Measurements from ENCODE around the gene ALG2. TPM values are rescaled to one million over a fixed set of nuclear protein-coding genes. Genes with fewer than 3 reads are reported as not detected.

ALG2 gene
- total and polyA plus RNA-seq, 4 donors, result 20.6 to 43.6 (median 30.3) TPM

DNA sequence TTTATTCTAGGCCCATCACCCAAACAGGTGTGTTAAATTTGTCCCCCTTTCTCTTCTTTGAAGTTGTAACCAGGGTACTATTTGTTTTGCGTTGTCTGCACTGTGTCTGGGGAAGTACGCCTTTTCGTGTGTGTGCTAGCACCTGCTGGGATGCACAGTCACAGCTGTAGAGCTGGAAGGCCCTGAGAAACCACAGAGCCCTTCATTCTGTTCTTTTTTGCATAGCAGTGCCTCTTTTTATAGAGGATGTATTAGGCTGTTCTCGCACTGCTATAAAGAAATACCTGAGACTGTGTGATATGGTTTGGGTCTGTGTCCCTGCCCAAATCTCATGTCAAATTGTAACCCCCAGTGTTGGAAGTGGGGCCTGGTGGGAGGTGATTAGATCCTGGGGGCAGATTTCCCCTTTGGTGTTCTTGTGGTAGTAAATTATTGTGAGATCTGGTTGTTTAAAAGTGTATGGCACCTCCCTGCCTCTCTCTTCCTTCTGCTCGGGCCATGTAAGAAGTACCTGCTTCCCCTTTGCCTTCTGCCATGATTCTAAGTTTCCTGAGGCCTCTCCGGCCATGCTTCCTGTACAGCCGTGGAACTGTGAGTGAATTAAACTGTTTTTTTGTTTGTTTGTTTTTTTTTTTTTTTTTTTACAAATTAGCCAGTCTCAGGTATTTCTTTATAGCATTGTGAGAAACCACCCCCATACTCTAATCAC, 14.3 kb upstream of the ALG2 start:
- H3K9ac ChIP-seq (ENCODE audit: low read depth in 1 of 2, low read length in 2 of 2), result no peak overlapping the region
- H3K4me3 ChIP-seq (ENCODE audit: low read depth in 1 of 3, low read length in 3 of 3), result no peak overlapping the region
- no peak for DNase-seq (ENCODE audit: low spot score)
- WGBS, result 82% methylated on average over 7 of the region's 7 CpGs
- H3K9me3 ChIP-seq (ENCODE audit: control insufficient read depth in 4 of 4, low read length in 3 of 4), result no peaks in the 10 kb centered on the region
- TF ChIP-seq ZBTB33 (IDR thresholded peaks at IDR 0.05) (no peak), RXRA (IDR thresholded peaks at IDR 0.05) (no peak), FOXA2 (IDR thresholded peaks at IDR 0.05) (no peak), GABPA (IDR thresholded peaks at IDR 0.05 in 1 of 2, conservative IDR thresholded peaks at IDR 0.05 in 1 of 2) (no peak), SP1 (IDR thresholded peaks at IDR 0.05) (no peak), HNF4G (IDR thresholded peaks at IDR 0.05) (no peak), FOXA1 (IDR thresholded peaks at IDR 0.05) (no peak), EGR1 (IDR thresholded peaks at IDR 0.05; ENCODE audit: low read depth in 2 of 2) (no peak), TAF1 (conservative IDR thresholded peaks at IDR 0.05) (no peak), JUND (IDR thresholded peaks at IDR 0.05) (no peak), REST (IDR thresholded peaks at IDR 0.05) (no peak), RAD21 (IDR thresholded peaks at IDR 0.05) (no peak), NR2F2 (IDR thresholded peaks at IDR 0.05) (no peak), HNF4A (conservative IDR thresholded peaks at IDR 0.05) (no peak), YY1 (IDR thresholded peaks at IDR 0.05) (no peak)
- TF ChIP-seq, protein P1, sequence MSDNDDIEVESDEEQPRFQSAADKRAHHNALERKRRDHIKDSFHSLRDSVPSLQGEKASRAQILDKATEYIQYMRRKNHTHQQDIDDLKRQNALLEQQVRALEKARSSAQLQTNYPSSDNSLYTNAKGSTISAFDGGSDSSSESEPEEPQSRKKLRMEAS (IDR thresholded peaks at IDR 0.05), result no peak
- TF ChIP-seq, protein P2, sequence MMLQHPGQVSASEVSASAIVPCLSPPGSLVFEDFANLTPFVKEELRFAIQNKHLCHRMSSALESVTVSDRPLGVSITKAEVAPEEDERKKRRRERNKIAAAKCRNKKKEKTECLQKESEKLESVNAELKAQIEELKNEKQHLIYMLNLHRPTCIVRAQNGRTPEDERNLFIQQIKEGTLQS (IDR thresholded peaks at IDR 0.05), result no peak
- TF ChIP-seq, protein P3, sequence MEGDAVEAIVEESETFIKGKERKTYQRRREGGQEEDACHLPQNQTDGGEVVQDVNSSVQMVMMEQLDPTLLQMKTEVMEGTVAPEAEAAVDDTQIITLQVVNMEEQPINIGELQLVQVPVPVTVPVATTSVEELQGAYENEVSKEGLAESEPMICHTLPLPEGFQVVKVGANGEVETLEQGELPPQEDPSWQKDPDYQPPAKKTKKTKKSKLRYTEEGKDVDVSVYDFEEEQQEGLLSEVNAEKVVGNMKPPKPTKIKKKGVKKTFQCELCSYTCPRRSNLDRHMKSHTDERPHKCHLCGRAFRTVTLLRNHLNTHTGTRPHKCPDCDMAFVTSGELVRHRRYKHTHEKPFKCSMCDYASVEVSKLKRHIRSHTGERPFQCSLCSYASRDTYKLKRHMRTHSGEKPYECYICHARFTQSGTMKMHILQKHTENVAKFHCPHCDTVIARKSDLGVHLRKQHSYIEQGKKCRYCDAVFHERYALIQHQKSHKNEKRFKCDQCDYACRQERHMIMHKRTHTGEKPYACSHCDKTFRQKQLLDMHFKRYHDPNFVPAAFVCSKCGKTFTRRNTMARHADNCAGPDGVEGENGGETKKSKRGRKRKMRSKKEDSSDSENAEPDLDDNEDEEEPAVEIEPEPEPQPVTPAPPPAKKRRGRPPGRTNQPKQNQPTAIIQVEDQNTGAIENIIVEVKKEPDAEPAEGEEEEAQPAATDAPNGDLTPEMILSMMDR (IDR thresholded peaks at IDR 0.05; ENCODE audit: low read depth, low read length, missing input control), result no peak
- no peaks in the 10 kb centered on the region for H3K27me3 ChIP-seq (ENCODE audit: control insufficient read depth in 4 of 4, insufficient read depth in 4 of 4, low read length in 3 of 4)
- H3K4me1 ChIP-seq (ENCODE audit: control insufficient read depth in 4 of 4, insufficient read depth in 4 of 4, low read length in 3 of 4), result peaks cover 0 to 5% (median 0%) of the 10 kb centered on the region in 4 donors
- H3K27ac ChIP-seq (ENCODE audit: low read depth in 1 of 2, low read length in 2 of 2), result no peak overlapping the region
- H3K36me3 ChIP-seq (ENCODE audit: control insufficient read depth in 4 of 4, insufficient read depth in 3 of 4, low read depth in 1 of 4, low read length in 3 of 4), result peaks cover 0 to 28% (median 24%) of the 10 kb centered on the region in 4 donors

Data from liver (tissue), 9 donors.